GM19328 (cell line): ENCODE measurements around the gene LAMA2.

ENCODE experiments used
- ATAC-seq: cut with Tn5 transposase; IDR thresholded peaks from one replicate; pipeline ENCODE4 v1.9.1; 2021; ENCODE audit warnings: mild to moderate bottlenecking, moderate library complexity; ENCODE audit not compliant: unreplicated experiment

The LAMA2 gene

GRCh38 chr6:129475477-129476247 lies 592.7 kb downstream of the LAMA2 start:
- ATAC-seq: no peak

DNA sequence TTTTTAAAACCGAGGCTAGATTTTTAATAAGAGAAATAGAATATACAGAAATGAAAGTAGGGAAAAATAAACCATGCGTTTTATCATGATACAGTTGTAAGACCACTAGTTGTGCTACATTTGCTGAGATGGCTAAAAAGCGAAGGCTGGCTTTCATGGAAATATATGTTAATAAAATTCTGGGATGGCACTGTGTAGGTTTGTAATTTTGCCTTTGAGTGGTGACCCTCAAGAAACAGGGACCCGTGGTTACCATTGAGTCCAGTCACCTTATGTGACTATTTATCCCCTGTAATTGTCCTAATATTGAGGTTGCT lies 593.3 kb downstream of the LAMA2 start:
- ATAC-seq: no peak

DNA sequence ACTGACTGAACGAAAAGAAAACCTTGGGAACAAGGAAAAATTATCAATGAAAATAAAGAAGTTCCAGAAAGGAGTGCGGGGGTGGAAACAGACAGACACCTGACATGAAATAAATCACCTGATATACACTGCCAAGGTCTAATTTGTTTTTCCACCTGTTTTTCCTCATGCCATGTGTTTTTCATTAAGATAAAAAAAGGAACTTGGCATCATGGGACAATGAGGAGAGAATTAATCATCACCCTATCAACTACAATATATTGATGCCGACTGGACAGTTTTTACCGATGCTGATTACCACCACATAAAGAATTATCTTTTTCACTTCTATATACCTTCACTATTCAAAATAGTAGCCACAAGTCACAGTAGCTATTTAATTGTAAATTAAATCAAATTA lies 593.9 kb downstream of the LAMA2 start:
- no peak for ATAC-seq

DNA sequence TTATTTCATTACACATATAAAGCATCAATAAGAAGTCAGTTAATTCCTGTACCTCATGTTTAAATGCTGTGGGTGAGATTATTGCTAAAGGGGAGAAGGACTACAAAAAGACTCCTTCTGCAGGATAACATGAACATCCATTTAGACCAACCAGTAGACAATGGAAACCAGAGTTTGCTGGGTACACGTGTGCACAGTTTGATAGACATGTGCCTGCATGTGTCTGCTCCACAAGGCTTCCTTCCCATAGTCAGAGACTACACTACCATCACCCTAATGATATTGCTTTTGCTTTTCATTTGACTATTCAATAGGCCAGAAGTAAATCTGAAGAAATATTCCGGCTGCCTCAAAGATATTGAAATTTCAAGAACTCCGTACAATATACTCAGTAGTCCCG lies 595.4 kb downstream of the LAMA2 start:
- ATAC-seq: no peak

DNA sequence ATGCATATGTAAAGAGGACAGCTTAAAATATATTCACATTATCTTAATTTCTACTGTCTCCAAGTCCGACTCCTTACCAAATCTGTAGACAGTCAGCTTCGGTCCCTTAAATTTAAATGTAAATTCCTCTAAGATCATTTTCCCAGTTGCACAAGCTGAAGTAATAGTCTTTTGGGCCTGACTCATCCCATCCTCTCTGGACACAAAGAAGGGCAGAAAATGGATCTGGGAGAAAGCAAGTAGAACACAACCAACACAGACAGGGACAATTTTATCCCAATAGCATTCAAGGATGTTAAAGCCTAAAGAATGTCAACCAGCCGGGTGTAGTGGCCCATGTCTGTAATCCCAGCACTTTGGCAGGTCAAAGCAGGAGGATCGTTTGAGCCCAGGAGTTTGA lies 598.8 kb downstream of the LAMA2 start:
- no peak for ATAC-seq

DNA sequence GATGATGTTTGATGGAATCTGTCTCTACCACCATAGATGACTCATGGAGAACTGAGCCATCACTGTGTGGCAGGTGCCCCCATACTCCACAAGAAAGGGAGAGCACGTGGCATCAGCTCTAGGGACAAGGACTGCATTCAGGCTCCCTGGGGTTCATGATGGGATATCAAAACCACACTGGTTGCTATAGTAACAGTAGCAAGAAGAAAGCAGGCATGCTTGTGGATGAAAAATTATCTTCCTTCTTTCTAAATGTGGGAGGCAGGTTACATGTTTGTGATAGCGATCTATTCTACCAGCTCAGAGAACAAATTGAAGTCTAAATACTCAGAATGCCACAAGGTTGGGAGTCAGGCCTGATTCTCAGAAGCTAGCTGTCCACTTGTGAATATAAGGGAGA lies 602.8 kb downstream of the LAMA2 start:
- no peak for ATAC-seq

DNA sequence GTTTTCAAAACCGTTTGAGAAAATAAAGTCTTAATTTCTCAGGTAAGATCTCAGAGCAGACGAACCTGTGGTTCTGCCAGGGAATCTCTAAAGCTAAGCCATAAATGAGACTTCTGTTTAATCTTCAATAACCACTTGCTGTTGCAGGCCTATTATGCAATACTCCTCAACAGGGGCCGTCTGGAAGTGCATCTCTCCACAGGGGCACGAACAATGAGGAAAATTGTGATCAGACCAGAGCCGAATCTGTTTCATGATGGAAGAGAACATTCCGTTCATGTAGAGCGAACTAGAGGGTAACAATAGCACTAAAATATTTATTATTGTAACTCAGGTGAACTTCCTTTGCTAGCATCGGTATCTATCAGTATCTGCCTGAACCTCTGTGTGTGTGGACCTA lies 603.4 kb downstream of the LAMA2 start:
- no peak for ATAC-seq

GRCh38 chr6:129488313-129488712 lies 605.4 kb downstream of the LAMA2 start:
- no peak for ATAC-seq

DNA sequence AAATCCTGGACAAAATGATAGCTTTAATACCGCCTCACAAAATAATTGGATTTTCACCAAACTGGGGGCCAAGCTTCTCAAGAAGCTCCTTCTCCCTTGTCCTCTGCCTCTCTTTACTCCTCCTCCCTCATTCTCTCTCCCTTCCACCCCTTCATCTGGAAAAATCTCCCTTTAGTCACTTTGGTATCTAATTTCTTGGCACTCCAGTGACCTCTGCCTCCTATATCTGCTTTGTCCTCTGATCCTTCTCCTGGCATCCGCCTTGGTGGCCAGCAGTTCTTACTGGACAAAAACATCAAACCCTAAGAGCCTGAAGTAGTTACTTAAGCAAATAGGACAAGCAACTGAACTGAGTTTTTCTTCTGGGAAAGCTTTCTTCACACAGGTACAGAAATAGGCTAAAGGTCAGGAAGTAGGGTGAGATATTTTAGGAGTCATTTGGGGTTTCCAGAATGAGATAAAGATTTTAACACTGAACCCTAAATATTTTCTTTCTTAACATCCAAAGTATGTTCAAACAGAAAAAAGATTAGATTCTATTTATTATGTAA lies 606.4 kb downstream of the LAMA2 start:
- no peak for ATAC-seq

- peak; percentile 92 for ATAC-seq
Observed at GRCh38 chr6:129490521-129491255, 607.8 kb downstream of the LAMA2 start.

DNA sequence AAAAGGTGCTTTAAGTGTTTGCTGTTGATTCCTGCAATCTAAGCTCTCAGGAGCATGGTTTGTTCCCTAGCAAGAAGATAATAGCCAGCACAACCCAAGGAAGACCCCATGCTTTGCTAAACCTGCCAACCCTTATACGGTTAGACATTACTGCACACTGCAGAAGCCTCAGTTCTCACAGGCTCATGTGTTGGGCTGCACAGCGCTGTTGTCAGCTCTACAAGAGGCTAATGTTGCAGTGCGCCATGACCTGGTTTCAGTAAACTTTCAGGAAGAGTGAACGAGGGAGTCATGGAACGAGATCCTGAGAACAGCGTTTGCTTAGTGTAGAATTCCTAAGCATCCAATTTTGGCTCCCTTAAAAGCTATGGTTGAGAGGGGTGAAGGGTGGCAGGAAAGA lies 608.5 kb downstream of the LAMA2 start:
- ATAC-seq: no peak

- no peak for ATAC-seq
Observed at GRCh38 chr6:129492260-129492659, 609.3 kb downstream of the LAMA2 start.

DNA sequence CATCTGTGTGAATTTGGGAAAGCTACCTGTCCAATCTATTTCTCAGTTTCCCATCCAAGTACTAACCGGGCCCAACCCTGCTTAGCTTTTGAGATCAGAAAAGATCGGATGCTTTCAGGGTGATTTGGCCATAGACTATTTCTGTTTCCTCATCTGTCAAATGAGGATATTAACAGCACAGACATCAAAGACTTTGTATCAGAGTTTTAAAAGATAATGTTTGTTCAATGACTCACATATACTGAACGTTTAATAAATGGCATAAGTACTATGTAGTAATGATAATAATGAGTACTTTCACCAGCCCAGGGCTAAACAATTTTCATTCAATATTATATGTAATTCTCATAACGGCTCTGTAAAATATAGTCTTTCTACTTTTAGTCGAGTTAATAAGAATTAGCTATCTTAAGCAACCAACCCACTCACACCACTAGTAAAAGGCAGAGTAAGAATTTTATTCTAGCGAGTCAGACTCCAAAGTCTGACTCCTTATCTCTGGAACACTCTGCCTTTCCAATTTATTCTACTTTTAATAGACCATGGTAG lies 610.5 kb downstream of the LAMA2 start:
- no peak for ATAC-seq

- ATAC-seq: no peak
Observed at GRCh38 chr6:129494099-129494498, 611.2 kb downstream of the LAMA2 start.

DNA sequence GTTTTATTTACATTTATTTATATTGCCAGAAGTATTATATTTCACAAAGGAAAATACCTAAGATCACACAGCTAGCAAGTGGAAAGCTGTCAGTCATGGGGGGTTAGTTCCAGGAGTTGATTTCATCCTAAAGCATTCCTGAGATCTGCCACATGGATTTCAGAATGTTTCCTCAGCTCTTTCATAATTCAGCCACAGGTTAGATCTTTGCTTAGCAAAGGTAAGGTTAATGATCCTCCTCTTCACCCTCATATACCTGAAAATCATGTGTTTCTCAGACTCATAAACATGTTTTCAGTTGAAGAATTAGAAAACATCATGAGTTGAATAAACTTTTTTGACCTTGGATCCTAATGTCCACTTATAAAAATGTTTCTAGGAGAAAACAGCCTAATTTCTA lies 611.6 kb downstream of the LAMA2 start:
- ATAC-seq: no peak

DNA sequence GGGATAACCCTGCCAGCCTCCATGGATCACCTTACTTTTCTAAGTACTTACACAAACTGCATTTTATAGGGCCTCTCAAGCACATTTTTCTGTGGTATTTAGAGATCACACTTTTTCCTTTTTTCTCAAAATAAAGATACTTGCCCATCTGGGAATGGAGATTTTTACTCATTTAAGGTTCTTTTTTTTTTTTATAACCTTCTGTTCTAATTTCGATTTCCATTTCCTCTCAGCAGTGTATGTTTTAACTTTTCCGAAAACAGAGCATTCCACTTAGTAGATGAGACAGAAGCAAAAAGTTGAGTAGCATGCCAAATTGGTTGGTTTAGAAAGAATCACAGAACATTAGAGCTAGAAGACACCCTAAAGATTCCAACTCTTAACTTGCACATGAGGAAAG lies 612.7 kb downstream of the LAMA2 start:
- no peak for ATAC-seq

DNA sequence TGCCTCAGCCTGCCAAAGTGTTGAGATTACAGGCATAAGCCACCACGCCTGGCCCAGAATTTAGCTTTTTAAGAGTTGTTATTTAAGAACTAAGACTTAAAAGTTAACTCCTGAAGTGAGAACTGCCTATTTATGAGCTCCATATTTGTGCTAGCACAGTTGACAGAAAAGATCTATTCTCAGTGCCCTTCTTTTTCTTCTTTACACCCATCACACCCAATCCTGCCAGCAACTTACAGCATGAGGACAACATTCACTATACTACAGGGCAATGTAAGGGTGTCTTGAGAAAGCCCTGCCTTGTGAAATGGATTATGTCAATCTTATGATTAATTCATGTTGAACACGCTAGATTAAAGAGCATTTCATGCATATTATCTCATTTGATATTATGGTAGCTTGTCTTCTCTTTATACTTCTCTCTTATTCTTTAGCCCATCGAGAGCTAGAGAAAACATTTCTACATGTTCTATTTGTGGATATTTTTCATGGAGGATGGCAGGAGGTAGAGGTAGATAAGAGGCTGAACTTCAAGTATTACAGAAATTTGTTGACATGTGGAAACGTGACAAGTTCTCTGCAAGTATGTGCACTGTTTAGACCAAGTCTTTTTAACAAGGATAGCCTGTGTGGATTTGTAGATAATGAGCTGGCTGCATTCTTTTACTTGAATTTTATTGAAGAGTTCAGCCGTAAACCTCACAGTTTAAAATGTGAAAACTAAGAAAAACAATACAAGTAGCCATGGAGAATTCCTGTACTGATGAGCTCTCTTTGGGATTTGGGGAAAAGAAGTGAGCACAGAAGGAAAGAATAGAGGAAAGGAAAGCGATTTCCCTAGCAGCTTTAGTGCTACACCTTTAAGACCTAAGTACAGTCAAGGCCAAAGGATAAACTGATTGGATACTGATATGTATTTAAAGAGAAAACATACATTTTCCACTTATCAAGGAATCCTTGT lies 614.8 kb downstream of the LAMA2 start:
- no peak for ATAC-seq

GRCh38 chr6:129498541-129498940 lies 615.6 kb downstream of the LAMA2 start:
- no peak for ATAC-seq

DNA sequence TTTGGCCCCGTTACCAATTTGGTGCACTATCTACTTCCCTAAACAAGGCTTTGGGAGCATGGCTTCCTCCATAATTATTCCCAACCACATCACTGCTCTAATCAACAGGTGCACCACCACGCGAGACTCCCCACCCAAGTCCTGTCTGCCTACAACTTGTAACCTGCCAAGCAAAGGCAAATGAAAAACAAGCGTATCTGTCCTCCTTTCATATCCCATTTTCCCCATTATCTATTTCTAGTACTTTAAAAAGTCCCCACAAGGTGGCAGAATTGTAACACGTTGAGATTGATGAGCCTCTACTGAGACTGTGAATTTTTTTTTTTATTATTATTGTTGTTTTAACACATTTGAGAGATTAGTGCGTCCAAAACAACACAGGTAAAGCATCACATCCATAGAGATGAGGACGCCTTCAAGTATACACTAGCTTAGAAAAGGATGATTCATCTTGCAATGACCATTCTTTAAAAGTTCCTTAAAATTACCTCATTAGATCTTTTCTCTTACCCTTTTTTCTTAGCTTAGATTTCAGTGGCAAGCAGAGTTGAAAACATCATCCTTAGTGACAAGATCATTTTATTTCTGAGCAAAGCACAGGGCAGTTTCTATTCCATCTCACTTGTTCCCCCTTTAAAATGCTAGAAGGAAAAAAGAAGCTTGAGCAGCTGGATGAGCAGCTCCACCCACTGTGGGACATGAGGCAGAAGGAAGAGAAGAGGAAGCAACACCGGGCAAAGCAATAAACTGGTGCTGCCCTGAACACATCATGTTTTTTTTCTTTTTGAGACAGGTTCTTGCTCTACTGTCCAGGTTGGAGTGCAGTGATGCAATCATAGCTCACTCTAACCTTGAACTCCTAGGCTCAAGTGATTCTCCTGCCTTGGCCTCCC lies 616.3 kb downstream of the LAMA2 start:
- ATAC-seq: peak; percentile 66

DNA sequence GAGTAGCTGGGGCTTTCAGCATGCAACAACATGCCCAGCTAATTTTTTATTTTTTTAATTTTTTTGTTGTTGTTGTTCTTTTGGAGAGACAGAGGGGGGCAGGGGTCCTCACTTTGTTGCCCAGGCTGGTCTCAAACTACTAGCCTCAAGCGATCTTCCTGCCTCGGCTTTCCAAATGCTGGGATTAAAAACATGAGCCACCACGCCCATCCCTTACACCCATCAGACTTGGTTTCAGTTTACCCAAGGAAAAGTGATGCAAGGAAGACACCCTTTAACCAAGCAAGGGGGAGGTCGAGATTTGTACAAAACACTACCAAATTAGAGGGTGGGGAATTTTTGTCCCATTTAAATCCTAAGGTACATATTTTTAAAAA lies 616.9 kb downstream of the LAMA2 start:
- no peak for ATAC-seq
